ENCODE measurements around the gene STH. TPM values are rescaled to one million over a fixed set of nuclear protein-coding genes. Genes with fewer than 3 reads are reported as not detected.

STH gene
- total and polyA plus RNA-seq, 2 experiments from 2014 or later = 0.55 TPM; not detected in 1

DNA sequence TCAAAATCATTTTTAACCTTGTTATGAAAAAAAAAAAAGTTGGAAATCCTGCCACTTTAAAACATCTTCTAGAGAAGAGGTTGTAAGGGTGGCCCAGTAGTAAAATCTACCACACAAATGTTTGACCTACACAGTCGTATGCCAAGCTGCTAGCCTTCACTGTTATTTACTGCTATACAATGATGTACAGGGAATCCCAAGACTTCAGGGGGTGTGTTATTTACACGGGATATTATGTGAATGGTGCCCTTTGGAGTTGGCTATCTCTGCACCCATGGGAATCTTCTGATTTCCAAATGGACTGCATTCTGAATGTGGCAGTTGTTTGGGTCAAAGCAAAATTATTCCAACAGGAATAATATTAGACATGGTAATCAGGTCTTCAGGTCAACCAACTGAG, 45.9 kb downstream of the STH start (continued):
- TF ChIP-seq REST (IDR thresholded peaks at IDR 0.05; ENCODE audit: unreplicated experiment) = no peak
- TF ChIP-seq POLR2AphosphoS5 (IDR thresholded peaks at IDR 0.05; ENCODE audit: low read depth) = no peak
- no peak for TF ChIP-seq EZH2phosphoT487 (IDR thresholded peaks at IDR 0.05; ENCODE audit: unreplicated experiment)
- TF ChIP-seq, protein P1, sequence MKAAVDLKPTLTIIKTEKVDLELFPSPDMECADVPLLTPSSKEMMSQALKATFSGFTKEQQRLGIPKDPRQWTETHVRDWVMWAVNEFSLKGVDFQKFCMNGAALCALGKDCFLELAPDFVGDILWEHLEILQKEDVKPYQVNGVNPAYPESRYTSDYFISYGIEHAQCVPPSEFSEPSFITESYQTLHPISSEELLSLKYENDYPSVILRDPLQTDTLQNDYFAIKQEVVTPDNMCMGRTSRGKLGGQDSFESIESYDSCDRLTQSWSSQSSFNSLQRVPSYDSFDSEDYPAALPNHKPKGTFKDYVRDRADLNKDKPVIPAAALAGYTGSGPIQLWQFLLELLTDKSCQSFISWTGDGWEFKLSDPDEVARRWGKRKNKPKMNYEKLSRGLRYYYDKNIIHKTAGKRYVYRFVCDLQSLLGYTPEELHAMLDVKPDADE (IDR thresholded peaks at IDR 0.05) = no peak
- no peak for TF ChIP-seq CTCF (conservative IDR thresholded peaks at IDR 0.05; ENCODE audit: low read depth in 2 of 2)

DNA sequence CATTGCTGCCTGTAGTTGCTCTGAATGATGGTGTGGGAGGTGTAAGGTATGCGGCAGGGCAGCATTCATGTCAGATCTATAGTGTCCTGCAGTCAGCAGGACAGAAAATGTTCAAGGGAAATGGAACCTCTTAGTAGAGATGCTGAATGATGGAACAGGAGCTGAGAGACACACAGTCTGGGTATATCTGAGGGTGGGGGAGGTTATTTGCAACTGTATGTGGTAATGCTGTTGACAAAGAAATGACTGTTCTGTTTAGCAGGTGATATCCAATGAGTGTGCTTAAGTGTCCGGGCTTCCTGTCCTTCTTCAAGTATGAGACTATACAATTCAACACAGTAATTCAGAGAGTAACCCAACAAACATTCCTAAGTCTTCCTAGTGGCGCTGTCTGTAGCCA, 46.6 kb downstream of the STH start:
- no peak overlapping the region for H2AFZ ChIP-seq
- no peak for DNase-seq (ENCODE audit: low spot score)
- H3F3A ChIP-seq (replicated peaks; ENCODE audit: low read depth) = peaks cover 8% of the 10 kb centered on the region; the same call in 1 of the 2 replicates
- Mint-ChIP-seq H3K4me1 (peaks cover 18% of the 10 kb centered on the region), H3K9me3 (no peaks in the 10 kb centered on the region), H3K36me3 (ENCODE audit: low read depth) (peaks cover 77% of the 10 kb centered on the region), H3K4me3 (no peak overlapping the region), H3K27me3 (ENCODE audit: insufficient read depth, low read depth, poor library complexity) (peaks cover 3% of the 10 kb centered on the region), H3K27ac (peak overlapping the region; percentile 3; the same call in 1 of the 2 replicates)
- peaks cover 20% of the 10 kb centered on the region for H3K79me2 ChIP-seq (replicated peaks; ENCODE audit: insufficient read depth)
- H3K4me3 ChIP-seq = no peak overlapping the region
- no peaks in the 10 kb centered on the region for H3K9me2 ChIP-seq (ENCODE audit: insufficient read depth)
- H3K4me1 ChIP-seq (ENCODE audit: insufficient read depth) = no peaks in the 10 kb centered on the region
- H3K27me3 ChIP-seq (ENCODE audit: insufficient read depth) = no peaks in the 10 kb centered on the region
- 0 out of 2 replicates have a peak overlapping the region, but pooled peaks have one; percentile 84 for H3K27ac ChIP-seq (ENCODE audit: low read depth)
- peaks cover 16% of the 10 kb centered on the region for H4K20me1 ChIP-seq (replicated peaks; ENCODE audit: insufficient read depth)
- peaks cover 43% of the 10 kb centered on the region for H3K36me3 ChIP-seq (ENCODE audit: insufficient read depth)
- H3K4me2 ChIP-seq = no peak overlapping the region
- no peak for ATAC-seq
- TF ChIP-seq ZNF114 (CRISPR knock-in tag; IDR thresholded peaks at IDR 0.05) = no peak
- TF ChIP-seq NANOG (IDR thresholded peaks at IDR 0.05; ENCODE audit: borderline replicate concordance) = no peak
- TF ChIP-seq JUNB (IDR thresholded peaks at IDR 0.05; ENCODE audit: unreplicated experiment) = no peak
- TF ChIP-seq, protein P2, sequence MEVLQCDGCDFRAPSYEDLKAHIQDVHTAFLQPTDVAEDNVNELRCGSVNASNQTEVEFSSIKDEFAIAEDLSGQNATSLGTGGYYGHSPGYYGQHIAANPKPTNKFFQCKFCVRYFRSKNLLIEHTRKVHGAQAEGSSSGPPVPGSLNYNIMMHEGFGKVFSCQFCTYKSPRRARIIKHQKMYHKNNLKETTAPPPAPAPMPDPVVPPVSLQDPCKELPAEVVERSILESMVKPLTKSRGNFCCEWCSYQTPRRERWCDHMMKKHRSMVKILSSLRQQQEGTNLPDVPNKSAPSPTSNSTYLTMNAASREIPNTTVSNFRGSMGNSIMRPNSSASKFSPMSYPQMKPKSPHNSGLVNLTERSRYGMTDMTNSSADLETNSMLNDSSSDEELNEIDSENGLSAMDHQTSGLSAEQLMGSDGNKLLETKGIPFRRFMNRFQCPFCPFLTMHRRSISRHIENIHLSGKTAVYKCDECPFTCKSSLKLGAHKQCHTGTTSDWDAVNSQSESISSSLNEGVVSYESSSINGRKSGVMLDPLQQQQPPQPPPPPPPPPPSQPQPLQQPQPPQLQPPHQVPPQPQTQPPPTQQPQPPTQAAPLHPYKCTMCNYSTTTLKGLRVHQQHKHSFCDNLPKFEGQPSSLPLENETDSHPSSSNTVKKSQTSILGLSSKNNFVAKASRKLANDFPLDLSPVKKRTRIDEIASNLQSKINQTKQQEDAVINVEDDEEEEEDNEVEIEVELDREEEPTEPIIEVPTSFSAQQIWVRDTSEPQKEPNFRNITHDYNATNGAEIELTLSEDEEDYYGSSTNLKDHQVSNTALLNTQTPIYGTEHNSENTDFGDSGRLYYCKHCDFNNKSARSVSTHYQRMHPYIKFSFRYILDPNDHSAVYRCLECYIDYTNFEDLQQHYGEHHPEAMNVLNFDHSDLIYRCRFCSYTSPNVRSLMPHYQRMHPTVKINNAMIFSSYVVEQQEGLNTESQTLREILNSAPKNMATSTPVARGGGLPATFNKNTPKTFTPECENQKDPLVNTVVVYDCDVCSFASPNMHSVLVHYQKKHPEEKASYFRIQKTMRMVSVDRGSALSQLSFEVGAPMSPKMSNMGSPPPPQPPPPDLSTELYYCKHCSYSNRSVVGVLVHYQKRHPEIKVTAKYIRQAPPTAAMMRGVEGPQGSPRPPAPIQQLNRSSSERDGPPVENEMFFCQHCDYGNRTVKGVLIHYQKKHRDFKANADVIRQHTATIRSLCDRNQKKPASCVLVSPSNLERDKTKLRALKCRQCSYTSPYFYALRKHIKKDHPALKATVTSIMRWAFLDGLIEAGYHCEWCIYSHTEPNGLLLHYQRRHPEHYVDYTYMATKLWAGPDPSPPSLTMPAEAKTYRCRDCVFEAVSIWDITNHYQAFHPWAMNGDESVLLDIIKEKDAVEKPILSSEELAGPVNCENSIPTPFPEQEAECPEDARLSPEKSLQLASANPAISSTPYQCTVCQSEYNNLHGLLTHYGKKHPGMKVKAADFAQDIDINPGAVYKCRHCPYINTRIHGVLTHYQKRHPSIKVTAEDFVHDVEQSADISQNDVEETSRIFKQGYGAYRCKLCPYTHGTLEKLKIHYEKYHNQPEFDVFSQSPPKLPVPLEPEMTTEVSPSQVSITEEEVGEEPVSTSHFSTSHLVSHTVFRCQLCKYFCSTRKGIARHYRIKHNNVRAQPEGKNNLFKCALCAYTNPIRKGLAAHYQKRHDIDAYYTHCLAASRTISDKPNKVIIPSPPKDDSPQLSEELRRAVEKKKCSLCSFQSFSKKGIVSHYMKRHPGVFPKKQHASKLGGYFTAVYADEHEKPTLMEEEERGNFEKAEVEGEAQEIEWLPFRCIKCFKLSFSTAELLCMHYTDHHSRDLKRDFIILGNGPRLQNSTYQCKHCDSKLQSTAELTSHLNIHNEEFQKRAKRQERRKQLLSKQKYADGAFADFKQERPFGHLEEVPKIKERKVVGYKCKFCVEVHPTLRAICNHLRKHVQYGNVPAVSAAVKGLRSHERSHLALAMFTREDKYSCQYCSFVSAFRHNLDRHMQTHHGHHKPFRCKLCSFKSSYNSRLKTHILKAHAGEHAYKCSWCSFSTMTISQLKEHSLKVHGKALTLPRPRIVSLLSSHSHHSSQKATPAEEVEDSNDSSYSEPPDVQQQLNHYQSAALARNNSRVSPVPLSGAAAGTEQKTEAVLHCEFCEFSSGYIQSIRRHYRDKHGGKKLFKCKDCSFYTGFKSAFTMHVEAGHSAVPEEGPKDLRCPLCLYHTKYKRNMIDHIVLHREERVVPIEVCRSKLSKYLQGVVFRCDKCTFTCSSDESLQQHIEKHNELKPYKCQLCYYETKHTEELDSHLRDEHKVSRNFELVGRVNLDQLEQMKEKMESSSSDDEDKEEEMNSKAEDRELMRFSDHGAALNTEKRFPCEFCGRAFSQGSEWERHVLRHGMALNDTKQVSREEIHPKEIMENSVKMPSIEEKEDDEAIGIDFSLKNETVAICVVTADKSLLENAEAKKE (CRISPR knock-in tag; IDR thresholded peaks at IDR 0.05) = no peak
- TF ChIP-seq STAT1 (IDR thresholded peaks at IDR 0.05; ENCODE audit: unreplicated experiment) = no peak
- TF ChIP-seq POLR2AphosphoS5 (IDR thresholded peaks at IDR 0.05; ENCODE audit: low read depth) = no peak

Data from GM23338 (cell line).